Fibroblast of mammary gland (primary cell): Measurements from ENCODE around the gene BRPF3.

ENCODE experiments used
- DNase-seq: peaks from one replicate; pipeline ENCODE4 v3.0.0-alpha.2; 2010; ENCODE audit warnings: low read depth
- H3K4me3 ChIP-seq: 2 replicates; pipeline ENCODE4 v1.5.1; 2011; ENCODE audit warnings: low read depth, mild to moderate bottlenecking, low read length, moderate library complexity; ENCODE audit not compliant: control insufficient read depth
- TF ChIP-seq, protein P1 (sequence below): conservative IDR thresholded peaks from 2 replicates; pipeline ENCODE4 v1.5.1; 2011; ENCODE audit warnings: low read depth, low read length, inconsistent platforms; ENCODE audit not compliant: control insufficient read depth, insufficient read depth

BRPF3 gene

DNA sequence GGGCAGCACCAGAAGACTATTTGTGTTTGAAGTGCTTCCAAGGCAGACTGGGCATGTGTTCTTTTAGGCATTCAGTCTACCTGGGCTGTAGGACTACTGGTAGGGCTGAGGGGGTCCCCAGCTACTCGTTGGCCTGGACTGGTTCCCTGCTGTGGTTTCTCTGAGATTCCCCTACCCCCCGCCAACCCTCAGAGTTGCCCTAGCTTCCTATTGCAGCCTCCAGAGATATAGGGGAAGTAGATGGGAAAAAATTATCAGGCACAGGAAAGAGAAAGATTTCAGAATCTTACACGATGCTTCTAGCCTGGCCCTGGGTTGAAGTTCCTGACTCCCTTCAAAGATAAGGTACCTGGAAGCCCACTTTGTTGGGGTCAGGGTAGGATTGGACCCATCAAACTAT, 22.5 kb downstream of the BRPF3 start:
- no peak for DNase-seq
- no peak overlapping the region for H3K4me3 ChIP-seq
- TF ChIP-seq, protein P1, sequence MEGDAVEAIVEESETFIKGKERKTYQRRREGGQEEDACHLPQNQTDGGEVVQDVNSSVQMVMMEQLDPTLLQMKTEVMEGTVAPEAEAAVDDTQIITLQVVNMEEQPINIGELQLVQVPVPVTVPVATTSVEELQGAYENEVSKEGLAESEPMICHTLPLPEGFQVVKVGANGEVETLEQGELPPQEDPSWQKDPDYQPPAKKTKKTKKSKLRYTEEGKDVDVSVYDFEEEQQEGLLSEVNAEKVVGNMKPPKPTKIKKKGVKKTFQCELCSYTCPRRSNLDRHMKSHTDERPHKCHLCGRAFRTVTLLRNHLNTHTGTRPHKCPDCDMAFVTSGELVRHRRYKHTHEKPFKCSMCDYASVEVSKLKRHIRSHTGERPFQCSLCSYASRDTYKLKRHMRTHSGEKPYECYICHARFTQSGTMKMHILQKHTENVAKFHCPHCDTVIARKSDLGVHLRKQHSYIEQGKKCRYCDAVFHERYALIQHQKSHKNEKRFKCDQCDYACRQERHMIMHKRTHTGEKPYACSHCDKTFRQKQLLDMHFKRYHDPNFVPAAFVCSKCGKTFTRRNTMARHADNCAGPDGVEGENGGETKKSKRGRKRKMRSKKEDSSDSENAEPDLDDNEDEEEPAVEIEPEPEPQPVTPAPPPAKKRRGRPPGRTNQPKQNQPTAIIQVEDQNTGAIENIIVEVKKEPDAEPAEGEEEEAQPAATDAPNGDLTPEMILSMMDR, result no peak

DNA sequence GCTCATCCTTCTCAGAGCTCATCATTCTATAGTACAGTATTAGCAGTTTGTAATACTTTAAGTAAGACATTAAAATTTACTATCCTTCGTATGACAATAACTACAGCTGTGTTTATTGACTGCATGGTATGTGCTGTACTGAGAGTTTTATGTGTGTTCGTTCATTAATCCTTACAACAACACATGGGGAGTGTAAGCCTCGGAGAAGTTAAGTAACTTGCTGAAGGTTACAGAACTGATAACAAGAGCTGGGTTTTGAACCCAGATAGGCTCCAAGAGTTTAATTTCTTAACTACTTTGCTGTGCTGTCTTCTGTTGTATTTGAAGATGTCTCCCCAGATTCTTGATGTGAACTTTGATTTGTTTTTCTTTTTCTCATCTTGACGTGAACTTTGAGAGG, 23.7 kb downstream of the BRPF3 start:
- H3K4me3 ChIP-seq, result no peak overlapping the region
- TF ChIP-seq, protein P1, result no peak

DNA sequence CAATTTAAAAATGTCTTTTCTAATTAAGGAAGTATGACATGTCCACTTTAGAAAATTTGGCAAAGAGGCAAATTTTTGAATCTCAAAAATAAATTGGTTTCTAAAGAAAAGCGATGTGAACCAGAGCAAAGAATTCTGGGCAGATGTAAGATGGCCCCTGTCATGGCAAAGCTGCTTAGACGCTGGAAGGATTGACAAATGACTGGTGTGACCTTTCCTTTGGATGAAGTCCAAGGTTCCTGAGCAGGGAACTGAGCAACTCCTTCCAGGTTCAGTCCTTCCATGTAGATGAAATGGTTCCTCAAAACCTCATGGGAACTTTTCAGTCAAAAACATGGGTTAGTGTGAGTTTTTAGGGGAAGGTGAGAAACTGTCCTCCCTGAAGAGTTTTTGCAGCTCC, 25.1 kb downstream of the BRPF3 start:
- H3K4me3 ChIP-seq, result no peak overlapping the region
- DNase-seq, result no peak
- TF ChIP-seq, protein P1, result no peak

More for the DNA sequence above, 23.7 kb downstream of the BRPF3 start:
- no peak for DNase-seq

DNA sequence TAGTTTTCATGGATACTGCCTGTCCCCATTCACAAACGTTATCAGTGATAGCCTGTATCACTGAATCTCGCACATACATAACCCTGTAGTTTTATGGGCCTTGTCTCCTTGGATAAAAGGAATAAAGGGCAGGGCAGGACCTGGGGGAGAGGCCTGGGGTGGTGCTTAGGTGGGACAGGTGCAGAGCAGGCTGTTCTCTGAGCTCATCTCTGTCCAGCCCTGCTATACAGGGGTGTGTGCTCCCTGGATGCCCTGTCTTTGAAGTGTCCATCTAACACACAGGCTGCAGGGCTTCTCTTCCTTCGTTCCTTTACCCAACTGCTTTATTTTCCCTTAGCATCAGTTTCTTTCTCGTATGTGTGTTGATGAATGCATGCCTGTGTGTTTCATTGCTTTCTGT, 26.4 kb downstream of the BRPF3 start:
- TF ChIP-seq, protein P1, result no peak
- no peak for DNase-seq
- no peak overlapping the region for H3K4me3 ChIP-seq

DNA sequence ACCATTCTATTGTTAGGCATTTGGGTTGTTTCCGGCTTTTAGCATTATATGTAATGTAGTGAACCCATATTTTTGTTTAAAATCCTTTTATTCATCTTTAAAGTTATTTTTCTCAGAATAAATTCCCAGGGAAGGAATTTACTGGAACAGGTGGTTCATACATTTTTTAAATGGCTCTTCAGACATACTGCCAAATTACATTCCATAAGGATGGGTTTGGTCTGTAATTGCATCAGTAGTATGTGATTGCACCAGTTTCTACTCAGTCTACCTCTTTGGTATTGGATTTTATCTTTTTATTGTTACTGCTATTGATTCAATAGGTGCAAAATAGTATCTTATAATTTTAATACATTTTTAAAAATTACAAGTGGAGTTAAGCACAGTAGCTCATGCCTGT, 27.2 kb downstream of the BRPF3 start:
- no peak for DNase-seq
- TF ChIP-seq, protein P1, result no peak
- no peak overlapping the region for H3K4me3 ChIP-seq

DNA sequence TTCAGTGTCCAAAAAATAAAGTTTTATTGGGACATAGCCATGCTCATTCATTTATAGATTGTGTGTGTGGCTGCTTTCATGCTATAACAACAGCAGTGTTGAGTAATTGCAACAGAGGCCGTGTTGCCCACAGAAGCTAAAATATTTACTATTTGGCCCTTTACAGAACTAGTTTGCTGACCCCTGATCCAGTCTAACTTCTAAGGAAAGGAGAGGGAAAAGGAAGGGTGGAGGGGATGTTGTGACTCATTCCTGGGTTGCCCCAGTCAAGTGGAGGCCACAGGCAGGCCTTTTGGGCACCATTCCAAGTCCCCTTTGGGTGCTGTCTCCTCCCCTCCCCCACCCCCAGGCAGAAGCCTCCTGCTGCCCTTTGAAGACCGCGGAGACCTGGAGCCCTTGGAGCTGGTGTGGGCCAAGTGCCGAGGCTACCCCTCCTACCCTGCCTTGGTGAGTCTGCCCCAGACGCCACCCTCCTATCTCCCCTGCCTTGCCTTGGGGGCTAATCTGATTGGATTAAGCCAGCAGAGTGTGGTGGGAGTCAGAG, 28.4 kb downstream of the BRPF3 start:
- peak; percentile 7 for DNase-seq

More for the DNA sequence above, 28.4 kb downstream of the BRPF3 start:
- H3K4me3 ChIP-seq, result no peak overlapping the region
- TF ChIP-seq, protein P1, result no peak
